HL-60 (cell line): ENCODE measurements around the gene HBD.

Experiments used
- TF ChIP-seq, protein P1 (sequence below): IDR thresholded peaks from 2 replicates; pipeline ENCODE4 v1.6.1; 2012; ENCODE audit warnings: low read depth; ENCODE audit not compliant: insufficient replicate concordance
- TF ChIP-seq, protein P2 (sequence below): IDR thresholded peaks from one replicate; pipeline ENCODE4 v1.5.1; 2011; ENCODE audit warnings: low read length, control low read depth, inconsistent platforms; ENCODE audit not compliant: insufficient read depth

DNA sequence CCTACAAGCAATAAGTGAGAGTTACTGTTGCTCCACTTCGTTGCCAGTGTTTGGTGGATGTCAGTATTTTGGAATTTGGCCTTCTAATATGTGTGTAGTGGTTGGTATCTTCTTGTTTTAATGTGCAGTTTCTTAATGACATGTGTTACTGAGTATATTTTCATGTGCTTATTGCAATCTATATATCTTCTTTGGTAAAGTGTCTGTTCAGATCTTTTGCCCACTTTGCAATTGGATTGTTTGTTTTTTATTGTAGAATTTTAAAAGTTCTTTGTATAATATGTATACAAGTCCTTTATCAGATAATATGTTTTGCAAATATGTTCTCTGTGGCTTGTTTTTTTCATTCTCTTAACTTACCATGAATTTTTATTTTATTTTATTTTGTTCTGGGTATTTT, 41.5 kb downstream of the HBD start:
- TF ChIP-seq, protein P1, sequence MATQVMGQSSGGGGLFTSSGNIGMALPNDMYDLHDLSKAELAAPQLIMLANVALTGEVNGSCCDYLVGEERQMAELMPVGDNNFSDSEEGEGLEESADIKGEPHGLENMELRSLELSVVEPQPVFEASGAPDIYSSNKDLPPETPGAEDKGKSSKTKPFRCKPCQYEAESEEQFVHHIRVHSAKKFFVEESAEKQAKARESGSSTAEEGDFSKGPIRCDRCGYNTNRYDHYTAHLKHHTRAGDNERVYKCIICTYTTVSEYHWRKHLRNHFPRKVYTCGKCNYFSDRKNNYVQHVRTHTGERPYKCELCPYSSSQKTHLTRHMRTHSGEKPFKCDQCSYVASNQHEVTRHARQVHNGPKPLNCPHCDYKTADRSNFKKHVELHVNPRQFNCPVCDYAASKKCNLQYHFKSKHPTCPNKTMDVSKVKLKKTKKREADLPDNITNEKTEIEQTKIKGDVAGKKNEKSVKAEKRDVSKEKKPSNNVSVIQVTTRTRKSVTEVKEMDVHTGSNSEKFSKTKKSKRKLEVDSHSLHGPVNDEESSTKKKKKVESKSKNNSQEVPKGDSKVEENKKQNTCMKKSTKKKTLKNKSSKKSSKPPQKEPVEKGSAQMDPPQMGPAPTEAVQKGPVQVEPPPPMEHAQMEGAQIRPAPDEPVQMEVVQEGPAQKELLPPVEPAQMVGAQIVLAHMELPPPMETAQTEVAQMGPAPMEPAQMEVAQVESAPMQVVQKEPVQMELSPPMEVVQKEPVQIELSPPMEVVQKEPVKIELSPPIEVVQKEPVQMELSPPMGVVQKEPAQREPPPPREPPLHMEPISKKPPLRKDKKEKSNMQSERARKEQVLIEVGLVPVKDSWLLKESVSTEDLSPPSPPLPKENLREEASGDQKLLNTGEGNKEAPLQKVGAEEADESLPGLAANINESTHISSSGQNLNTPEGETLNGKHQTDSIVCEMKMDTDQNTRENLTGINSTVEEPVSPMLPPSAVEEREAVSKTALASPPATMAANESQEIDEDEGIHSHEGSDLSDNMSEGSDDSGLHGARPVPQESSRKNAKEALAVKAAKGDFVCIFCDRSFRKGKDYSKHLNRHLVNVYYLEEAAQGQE = no peak
- TF ChIP-seq, protein P2, sequence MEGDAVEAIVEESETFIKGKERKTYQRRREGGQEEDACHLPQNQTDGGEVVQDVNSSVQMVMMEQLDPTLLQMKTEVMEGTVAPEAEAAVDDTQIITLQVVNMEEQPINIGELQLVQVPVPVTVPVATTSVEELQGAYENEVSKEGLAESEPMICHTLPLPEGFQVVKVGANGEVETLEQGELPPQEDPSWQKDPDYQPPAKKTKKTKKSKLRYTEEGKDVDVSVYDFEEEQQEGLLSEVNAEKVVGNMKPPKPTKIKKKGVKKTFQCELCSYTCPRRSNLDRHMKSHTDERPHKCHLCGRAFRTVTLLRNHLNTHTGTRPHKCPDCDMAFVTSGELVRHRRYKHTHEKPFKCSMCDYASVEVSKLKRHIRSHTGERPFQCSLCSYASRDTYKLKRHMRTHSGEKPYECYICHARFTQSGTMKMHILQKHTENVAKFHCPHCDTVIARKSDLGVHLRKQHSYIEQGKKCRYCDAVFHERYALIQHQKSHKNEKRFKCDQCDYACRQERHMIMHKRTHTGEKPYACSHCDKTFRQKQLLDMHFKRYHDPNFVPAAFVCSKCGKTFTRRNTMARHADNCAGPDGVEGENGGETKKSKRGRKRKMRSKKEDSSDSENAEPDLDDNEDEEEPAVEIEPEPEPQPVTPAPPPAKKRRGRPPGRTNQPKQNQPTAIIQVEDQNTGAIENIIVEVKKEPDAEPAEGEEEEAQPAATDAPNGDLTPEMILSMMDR = no peak
